Stimulated activated memory B cell treated with anti-CD40 and anti-IgM and Interleukin-4, amounts not matched to agents 10 μg/mL and 1 μg/mL and 100 μg/mL, for 72 hours (primary cell): Measurements from ENCODE around the gene HEMGN.

Experiments
- ATAC-seq: fragments of 150-1000 bp; cut with Tn5 transposase; 2 replicates; pipeline ENCODE4 v1.10.0; 2021
- H3K27ac Mint-ChIP-seq: one replicate; pipeline ENCODE4 v1.8.0; 2022; ENCODE audit warnings: mild to moderate bottlenecking, mixed read lengths
- H3K27me3 Mint-ChIP-seq: one replicate; pipeline ENCODE4 v1.8.0; 2022; ENCODE audit warnings: mixed read lengths
- H3K36me3 Mint-ChIP-seq: one replicate; pipeline ENCODE4 v1.8.0; 2022; ENCODE audit warnings: mixed read lengths
- H3K4me1 Mint-ChIP-seq: one replicate; pipeline ENCODE4 v1.8.0; 2022; ENCODE audit warnings: mixed read lengths
- H3K4me3 Mint-ChIP-seq: one replicate; pipeline ENCODE4 v1.8.0; 2022; ENCODE audit warnings: mild to moderate bottlenecking, moderate library complexity, mixed read lengths
- H3K9me3 Mint-ChIP-seq: one replicate; pipeline ENCODE4 v1.8.0; 2022; ENCODE audit warnings: mixed read lengths

HEMGN gene

GRCh38 chr9:97923529-97924108 lies 14.4 kb downstream of the HEMGN start:
- H3K4me3 Mint-ChIP-seq: peak overlapping the region; percentile 61
- H3K9me3 Mint-ChIP-seq: no peaks in the 10 kb centered on the region
- peaks cover 57% of the 10 kb centered on the region for H3K4me1 Mint-ChIP-seq
- H3K36me3 Mint-ChIP-seq: peaks cover 8% of the 10 kb centered on the region
- ATAC-seq: peak; percentile 52
- H3K27ac Mint-ChIP-seq: peak overlapping the region; percentile 97
- no peaks in the 10 kb centered on the region for H3K27me3 Mint-ChIP-seq

GRCh38 chr9:97921959-97922724 lies 15.8 kb downstream of the HEMGN start, which contains the start of gene TRMO:
Gene TRMO, minus strand, starts transcription at chr9:97922500. Its CDS starts 7 bp downstream, at chr9:97922493.
- peak within 1 kb of the TSS; percentile 97 for H3K27ac Mint-ChIP-seq
- peaks cover 11% of the 10 kb centered on the region for H3K36me3 Mint-ChIP-seq
- H3K4me1 Mint-ChIP-seq: peaks cover 59% of the 10 kb centered on the region
- no peaks in the 10 kb centered on the region for H3K9me3 Mint-ChIP-seq
- H3K4me3 Mint-ChIP-seq: peak within 1 kb of the TSS; percentile 89
- H3K27me3 Mint-ChIP-seq: no peaks in the 10 kb centered on the region
- peak; percentile 95 for ATAC-seq

DNA sequence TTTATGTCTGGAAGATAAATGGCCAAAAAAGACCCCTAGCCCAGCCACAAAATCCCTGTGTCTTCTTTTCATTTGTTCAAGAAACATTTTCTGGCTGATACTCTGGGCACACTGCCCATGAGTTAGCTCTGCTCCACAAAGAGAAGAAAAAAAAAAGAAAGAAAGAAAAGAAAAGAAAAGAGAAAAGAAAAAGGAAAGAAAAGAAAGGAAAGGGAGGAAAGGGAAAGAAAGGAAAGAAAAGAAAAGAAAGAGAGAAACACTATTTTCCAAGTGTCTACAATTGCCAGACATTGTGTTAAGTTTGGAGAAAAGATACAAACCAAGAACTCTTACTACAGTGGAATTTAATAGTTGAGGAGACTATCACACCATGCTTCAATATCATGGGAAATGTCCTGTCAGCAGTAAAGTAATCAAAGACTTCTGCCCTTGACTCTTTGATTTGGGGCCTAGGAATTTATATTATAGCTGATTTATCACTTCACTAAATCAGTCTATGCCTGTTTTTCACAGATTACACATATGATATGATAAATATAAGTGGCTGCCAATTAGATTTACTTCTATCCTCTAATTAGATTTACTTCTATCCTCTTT lies 18.7 kb downstream of the HEMGN start:
- Mint-ChIP-seq H3K27ac (peak overlapping the region; percentile 72), H3K27me3 (no peaks in the 10 kb centered on the region), H3K9me3 (no peaks in the 10 kb centered on the region), H3K4me1 (peaks cover 58% of the 10 kb centered on the region), H3K36me3 (peaks cover 31% of the 10 kb centered on the region), H3K4me3 (no peak overlapping the region)
- no peak for ATAC-seq

GRCh38 chr9:97918611-97919010 lies 19.4 kb downstream of the HEMGN start:
- H3K9me3 Mint-ChIP-seq: no peaks in the 10 kb centered on the region
- no peak for ATAC-seq
- H3K27me3 Mint-ChIP-seq: no peaks in the 10 kb centered on the region
- H3K4me1 Mint-ChIP-seq: peaks cover 51% of the 10 kb centered on the region
- no peak overlapping the region for H3K4me3 Mint-ChIP-seq
- peak overlapping the region; percentile 72 for H3K27ac Mint-ChIP-seq
- peaks cover 37% of the 10 kb centered on the region for H3K36me3 Mint-ChIP-seq

DNA sequence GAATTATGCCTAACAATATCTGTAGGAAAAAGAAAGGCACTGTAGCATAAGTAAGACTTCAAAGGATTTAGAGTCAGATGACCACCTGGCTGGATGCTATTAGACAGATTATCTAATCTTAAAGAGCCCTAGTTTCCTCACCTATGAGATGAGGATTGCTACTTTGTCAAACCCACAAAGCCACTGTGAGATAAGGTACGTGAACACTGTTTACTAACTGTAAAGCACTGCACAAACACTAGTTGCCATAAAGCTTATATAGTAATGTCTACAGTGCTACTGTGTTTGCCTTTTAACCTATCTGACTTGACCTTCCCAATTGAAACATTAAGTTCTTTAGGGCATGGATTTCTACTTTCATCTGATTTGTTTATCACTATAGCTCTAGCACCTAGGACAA lies 26.0 kb downstream of the HEMGN start:
- Mint-ChIP-seq H3K27ac (no peak overlapping the region), H3K27me3 (no peaks in the 10 kb centered on the region), H3K4me3 (no peak overlapping the region), H3K9me3 (no peaks in the 10 kb centered on the region), H3K36me3 (peaks cover 50% of the 10 kb centered on the region), H3K4me1 (peaks cover 31% of the 10 kb centered on the region)
- no peak for ATAC-seq

DNA sequence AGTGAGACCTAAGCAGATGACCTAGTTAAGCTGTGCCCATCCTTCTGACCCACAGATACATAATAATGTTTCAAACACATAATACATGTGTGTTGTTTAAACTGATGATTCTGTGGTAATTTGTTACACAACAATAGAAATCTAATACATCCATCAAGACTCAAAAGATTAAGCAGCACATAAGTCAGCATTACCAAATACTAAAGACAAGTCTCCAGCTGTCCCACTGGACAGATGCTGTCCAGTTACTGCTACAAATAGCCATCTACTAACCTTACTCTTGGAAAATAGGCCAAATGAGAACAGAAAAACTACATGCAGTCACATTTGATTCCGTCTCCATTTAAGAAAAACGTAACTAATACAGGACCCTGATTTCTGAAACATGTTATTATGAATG lies 26.4 kb downstream of the HEMGN start:
- Mint-ChIP-seq H3K27ac (no peak overlapping the region), H3K4me1 (peaks cover 36% of the 10 kb centered on the region), H3K9me3 (no peaks in the 10 kb centered on the region), H3K36me3 (peaks cover 47% of the 10 kb centered on the region), H3K27me3 (no peaks in the 10 kb centered on the region), H3K4me3 (no peak overlapping the region)
- ATAC-seq: no peak

DNA sequence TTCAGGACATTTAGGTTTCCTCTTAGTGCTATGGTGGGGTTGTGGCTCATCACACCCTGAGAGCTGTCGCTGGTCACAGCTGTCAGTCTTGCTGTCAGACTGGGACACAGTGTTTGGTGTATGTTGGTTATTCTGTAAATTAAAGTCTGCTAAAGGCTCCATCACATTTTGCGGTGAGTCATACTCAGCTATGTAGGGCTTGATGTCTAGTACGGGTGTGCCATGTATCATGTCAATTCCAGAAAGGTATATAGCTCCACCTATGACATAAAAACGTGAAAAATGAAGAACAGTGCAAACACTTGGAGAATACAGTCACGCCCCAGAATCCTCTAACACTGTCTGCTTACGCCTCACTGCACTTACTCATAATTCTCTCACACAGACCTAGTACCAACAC lies 27.6 kb downstream of the HEMGN start:
- Mint-ChIP-seq H3K27me3 (no peaks in the 10 kb centered on the region), H3K9me3 (no peaks in the 10 kb centered on the region), H3K36me3 (peaks cover 49% of the 10 kb centered on the region), H3K27ac (peak overlapping the region; percentile 17), H3K4me3 (no peak overlapping the region), H3K4me1 (peaks cover 47% of the 10 kb centered on the region)
- ATAC-seq: no peak

GRCh38 chr9:97908705-97909104 lies 29.3 kb downstream of the HEMGN start:
- ATAC-seq: peak; percentile 34
- Mint-ChIP-seq H3K4me3 (no peak overlapping the region), H3K36me3 (peaks cover 43% of the 10 kb centered on the region), H3K27me3 (no peaks in the 10 kb centered on the region), H3K4me1 (peaks cover 47% of the 10 kb centered on the region), H3K27ac (peak overlapping the region; percentile 17), H3K9me3 (no peaks in the 10 kb centered on the region)

- no peak for ATAC-seq
- H3K27ac Mint-ChIP-seq: peak overlapping the region; percentile 22
- H3K4me1 Mint-ChIP-seq: peaks cover 47% of the 10 kb centered on the region
- no peaks in the 10 kb centered on the region for H3K9me3 Mint-ChIP-seq
- H3K4me3 Mint-ChIP-seq: no peak overlapping the region
- H3K27me3 Mint-ChIP-seq: no peaks in the 10 kb centered on the region
- peaks cover 37% of the 10 kb centered on the region for H3K36me3 Mint-ChIP-seq
Measured at GRCh38 chr9:97907632-97908031, 30.3 kb downstream of the HEMGN start.

GRCh38 chr9:97907046-97907445 lies 30.9 kb downstream of the HEMGN start:
- Mint-ChIP-seq H3K4me3 (no peak overlapping the region), H3K9me3 (no peaks in the 10 kb centered on the region), H3K27ac (peak overlapping the region; percentile 91), H3K4me1 (peaks cover 47% of the 10 kb centered on the region), H3K36me3 (peaks cover 37% of the 10 kb centered on the region), H3K27me3 (no peaks in the 10 kb centered on the region)
- ATAC-seq: no peak

- H3K9me3 Mint-ChIP-seq: no peaks in the 10 kb centered on the region
- no peaks in the 10 kb centered on the region for H3K27me3 Mint-ChIP-seq
- ATAC-seq: no peak
- peak overlapping the region; percentile 57 for H3K4me3 Mint-ChIP-seq
- H3K36me3 Mint-ChIP-seq: peaks cover 37% of the 10 kb centered on the region
- peak overlapping the region; percentile 91 for H3K27ac Mint-ChIP-seq
- peaks cover 48% of the 10 kb centered on the region for H3K4me1 Mint-ChIP-seq
Measured at GRCh38 chr9:97906236-97906831, 31.6 kb downstream of the HEMGN start.

- Mint-ChIP-seq H3K36me3 (peaks cover 29% of the 10 kb centered on the region), H3K4me3 (no peak overlapping the region), H3K4me1 (peaks cover 49% of the 10 kb centered on the region), H3K27me3 (no peaks in the 10 kb centered on the region), H3K9me3 (no peaks in the 10 kb centered on the region), H3K27ac (peak overlapping the region; percentile 91)
- no peak for ATAC-seq
Measured at GRCh38 chr9:97905228-97905627, 32.7 kb downstream of the HEMGN start.

DNA sequence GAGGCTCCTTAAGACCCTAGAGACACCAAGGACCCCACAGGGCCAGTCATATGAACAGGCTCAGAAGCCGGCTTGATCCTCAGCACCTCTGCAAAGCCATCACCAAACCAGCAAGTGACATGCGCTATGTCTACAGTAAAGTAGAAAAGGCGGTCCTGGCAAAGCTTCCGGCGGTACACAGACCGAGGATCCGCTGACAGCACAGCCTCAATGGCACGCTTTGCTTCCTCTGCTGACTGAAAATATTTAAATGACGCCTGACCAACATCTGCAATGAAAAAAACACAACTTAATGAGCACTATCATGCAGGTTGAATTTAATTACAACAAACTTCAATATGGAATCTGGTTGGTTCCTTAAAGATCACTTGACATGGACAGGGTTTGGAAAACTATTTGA lies 33.2 kb downstream of the HEMGN start:
- Mint-ChIP-seq H3K36me3 (peaks cover 33% of the 10 kb centered on the region), H3K4me1 (peaks cover 49% of the 10 kb centered on the region), H3K27ac (peak overlapping the region; percentile 91), H3K9me3 (no peaks in the 10 kb centered on the region), H3K27me3 (no peaks in the 10 kb centered on the region), H3K4me3 (no peak overlapping the region)
- ATAC-seq: no peak

DNA sequence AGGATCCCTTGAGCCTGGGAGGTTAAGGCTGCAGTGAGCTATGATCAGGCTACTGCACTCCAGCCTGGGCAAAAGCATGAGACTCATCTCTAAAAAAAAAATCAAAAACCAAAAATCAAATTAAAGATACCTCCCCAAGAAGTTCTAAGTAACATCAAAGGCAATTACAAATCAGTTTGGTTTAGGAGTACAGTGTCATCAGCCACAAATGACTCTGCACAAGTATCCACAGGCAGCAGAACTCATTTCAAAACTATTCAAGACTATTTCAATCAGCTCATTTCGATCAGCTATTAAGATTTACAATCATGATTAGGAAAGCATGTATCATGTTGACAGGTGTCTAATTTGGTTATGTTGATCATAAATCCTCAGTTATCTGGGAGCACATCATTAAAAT lies 34.8 kb downstream of the HEMGN start:
- H3K27ac Mint-ChIP-seq: no peak overlapping the region
- peaks cover 40% of the 10 kb centered on the region for H3K4me1 Mint-ChIP-seq
- no peak overlapping the region for H3K4me3 Mint-ChIP-seq
- peaks cover 32% of the 10 kb centered on the region for H3K36me3 Mint-ChIP-seq
- no peak for ATAC-seq
- H3K27me3 Mint-ChIP-seq: no peaks in the 10 kb centered on the region
- H3K9me3 Mint-ChIP-seq: no peaks in the 10 kb centered on the region

DNA sequence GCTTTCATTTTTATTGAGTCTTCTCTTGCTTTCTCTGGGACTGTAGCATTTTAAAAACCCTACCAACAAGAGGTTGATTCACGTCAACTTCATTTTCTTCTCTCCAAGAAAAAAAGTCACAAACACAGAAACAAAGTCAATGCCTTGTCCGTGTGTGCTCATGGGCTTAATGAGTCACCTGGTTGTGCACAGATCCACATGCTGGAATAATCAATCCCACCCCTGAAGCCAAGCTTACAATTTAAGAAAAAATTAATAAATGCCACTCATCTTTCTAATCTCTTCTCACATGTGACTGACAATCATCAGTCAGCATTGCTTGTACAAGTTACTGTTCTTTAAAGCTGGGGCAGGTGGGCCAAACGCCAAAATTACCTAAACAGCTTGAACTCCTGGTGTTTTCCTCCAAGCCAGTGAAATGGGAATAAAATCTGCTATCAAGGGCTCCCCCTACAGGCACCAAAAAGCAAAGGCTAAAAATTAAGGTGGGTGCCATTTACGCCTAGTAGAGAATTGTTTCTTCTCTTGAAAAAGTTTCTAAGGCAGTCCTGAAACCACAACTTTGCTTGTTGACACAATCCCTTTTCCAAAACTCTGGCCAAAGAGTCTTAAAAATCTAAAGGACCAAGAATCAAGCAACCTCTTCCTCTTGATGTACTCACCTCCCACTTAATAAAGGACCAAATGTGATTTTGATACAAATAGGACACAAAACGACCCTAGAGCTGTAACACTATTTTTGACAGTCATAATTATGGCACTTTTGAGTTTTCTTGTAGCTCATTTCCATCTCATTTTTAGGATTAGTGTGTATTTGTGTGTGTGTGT lies 37.0 kb downstream of the HEMGN start:
- H3K4me1 Mint-ChIP-seq: peaks cover 19% of the 10 kb centered on the region
- no peak overlapping the region for H3K4me3 Mint-ChIP-seq
- H3K27ac Mint-ChIP-seq: no peak overlapping the region
- H3K36me3 Mint-ChIP-seq: peaks cover 30% of the 10 kb centered on the region
- no peak for ATAC-seq
- H3K27me3 Mint-ChIP-seq: no peaks in the 10 kb centered on the region
- no peaks in the 10 kb centered on the region for H3K9me3 Mint-ChIP-seq
